NT2/D1 (cell line): ENCODE data around the gene CUEDC1.

Source experiments
- SUZ12 ChIP-seq: IDR thresholded peaks from 2 replicates; pipeline ENCODE4 v1.6.1; 2011; ENCODE audit not compliant: insufficient read length, insufficient read depth; ENCODE audit errors: extremely low read depth
- YY1 ChIP-seq: IDR thresholded peaks from 2 replicates; pipeline ENCODE4 v1.6.1; 2011; ENCODE audit not compliant: insufficient read length, insufficient read depth

- TF ChIP-seq SUZ12 (no peak), YY1 (no peak)
These were observed 42.0 kb upstream of the CUEDC1 start for GRCh38 chr17:57997085-57997809.
